ENCODE data around the gene PCP4.

The PCP4 gene

DNA sequence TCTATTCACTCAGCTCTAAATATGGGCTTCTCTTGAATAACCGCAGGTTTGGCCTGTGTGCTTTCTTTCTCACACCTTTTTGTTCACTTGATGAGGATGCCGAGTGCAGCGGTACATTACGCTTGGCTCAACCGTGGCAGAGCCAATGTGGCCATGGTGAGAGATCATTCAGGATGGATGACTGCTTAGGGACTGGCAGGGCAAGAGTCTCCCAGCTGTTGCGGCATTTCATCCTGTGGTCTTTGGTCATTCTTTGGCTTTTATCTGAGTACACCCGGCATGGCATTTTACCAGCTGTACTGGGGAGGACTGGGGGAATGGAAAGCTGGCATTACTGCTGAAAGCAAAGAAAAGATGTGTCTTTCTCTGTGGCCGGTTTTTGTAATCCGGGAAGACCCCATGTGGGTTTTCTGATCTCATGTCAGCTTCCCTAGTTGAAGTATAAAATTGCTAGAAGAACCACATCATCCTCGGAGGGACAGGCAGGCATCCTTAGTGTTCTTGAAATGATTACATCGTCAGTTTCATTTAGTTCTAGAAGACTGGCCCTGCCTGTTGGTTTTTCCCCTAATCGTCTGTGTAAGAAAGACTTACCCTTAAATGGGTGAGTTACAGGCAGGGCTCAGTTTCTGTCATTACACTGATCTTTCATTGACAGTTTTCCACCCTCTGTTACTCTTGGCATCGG lies 15.1 kb downstream of the PCP4 start:
- TF ChIP-seq, protein P1, sequence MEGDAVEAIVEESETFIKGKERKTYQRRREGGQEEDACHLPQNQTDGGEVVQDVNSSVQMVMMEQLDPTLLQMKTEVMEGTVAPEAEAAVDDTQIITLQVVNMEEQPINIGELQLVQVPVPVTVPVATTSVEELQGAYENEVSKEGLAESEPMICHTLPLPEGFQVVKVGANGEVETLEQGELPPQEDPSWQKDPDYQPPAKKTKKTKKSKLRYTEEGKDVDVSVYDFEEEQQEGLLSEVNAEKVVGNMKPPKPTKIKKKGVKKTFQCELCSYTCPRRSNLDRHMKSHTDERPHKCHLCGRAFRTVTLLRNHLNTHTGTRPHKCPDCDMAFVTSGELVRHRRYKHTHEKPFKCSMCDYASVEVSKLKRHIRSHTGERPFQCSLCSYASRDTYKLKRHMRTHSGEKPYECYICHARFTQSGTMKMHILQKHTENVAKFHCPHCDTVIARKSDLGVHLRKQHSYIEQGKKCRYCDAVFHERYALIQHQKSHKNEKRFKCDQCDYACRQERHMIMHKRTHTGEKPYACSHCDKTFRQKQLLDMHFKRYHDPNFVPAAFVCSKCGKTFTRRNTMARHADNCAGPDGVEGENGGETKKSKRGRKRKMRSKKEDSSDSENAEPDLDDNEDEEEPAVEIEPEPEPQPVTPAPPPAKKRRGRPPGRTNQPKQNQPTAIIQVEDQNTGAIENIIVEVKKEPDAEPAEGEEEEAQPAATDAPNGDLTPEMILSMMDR (IDR thresholded peaks at IDR 0.05; ENCODE audit: insufficient read depth, low read length, poor library complexity, severe bottlenecking) = no peak
- no peak for TF ChIP-seq EZH2phosphoT487 (conservative IDR thresholded peaks at IDR 0.05; ENCODE audit: low read length)
- H3K27ac ChIP-seq (ENCODE audit: low read depth, low read length) = no peak overlapping the region
- H3K27me3 ChIP-seq (ENCODE audit: low read length) = no peaks in the 10 kb centered on the region
- H2AFZ ChIP-seq (ENCODE audit: low read depth, low read length, severe bottlenecking) = no peak overlapping the region
- H3K9me3 ChIP-seq (ENCODE audit: insufficient read depth, low read length) = no peaks in the 10 kb centered on the region
- no peak overlapping the region for H3K4me2 ChIP-seq (ENCODE audit: low read depth, low read length, poor library complexity, severe bottlenecking)
- no peaks in the 10 kb centered on the region for H3K79me2 ChIP-seq (ENCODE audit: insufficient read depth, low read length)
- H3K4me3 ChIP-seq (ENCODE audit: insufficient read depth, low read length, poor library complexity, severe bottlenecking) = no peak overlapping the region
- no peaks in the 10 kb centered on the region for H3K9me2 ChIP-seq (replicated peaks; ENCODE audit: insufficient read depth, low read length)
- H3K36me3 ChIP-seq (ENCODE audit: low read length) = no peaks in the 10 kb centered on the region
- H3F3A ChIP-seq (ENCODE audit: insufficient read depth) = no peaks in the 10 kb centered on the region
- no peaks in the 10 kb centered on the region for H4K20me1 ChIP-seq (ENCODE audit: low read depth, low read length)
- no peak overlapping the region for H3K9ac ChIP-seq (ENCODE audit: low read length)

DNA sequence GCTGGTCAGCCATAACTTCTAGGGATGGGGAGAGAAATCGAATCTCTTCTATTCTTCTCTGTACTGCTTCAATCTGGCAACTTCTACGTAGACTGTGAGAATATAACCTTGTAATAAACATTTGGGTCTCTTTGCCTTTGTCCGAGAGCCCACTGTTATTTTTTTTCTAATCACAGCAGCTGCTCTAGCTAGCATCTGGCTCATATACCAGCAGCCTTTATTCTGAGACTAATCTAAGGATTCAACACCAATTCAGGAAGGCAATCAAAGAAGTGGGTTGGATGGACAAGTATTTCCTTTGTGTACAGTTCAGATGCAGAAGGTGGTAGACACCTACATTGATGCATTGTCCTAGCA lies 15.6 kb downstream of the PCP4 start:
- Histone ChIP-seq H3K36me3 (ENCODE audit: low read length) (no peaks in the 10 kb centered on the region), H3K4me3 (ENCODE audit: insufficient read depth, low read length, poor library complexity, severe bottlenecking) (no peak overlapping the region), H3K9me3 (ENCODE audit: insufficient read depth, low read length) (no peaks in the 10 kb centered on the region), H3K9ac (ENCODE audit: low read length) (no peak overlapping the region), H2AFZ (ENCODE audit: low read depth, low read length, severe bottlenecking) (no peak overlapping the region), H3K4me2 (ENCODE audit: low read depth, low read length, poor library complexity, severe bottlenecking) (no peak overlapping the region), H4K20me1 (ENCODE audit: low read depth, low read length) (no peaks in the 10 kb centered on the region), H3K9me2 (replicated peaks; ENCODE audit: insufficient read depth, low read length) (no peaks in the 10 kb centered on the region), H3K79me2 (ENCODE audit: insufficient read depth, low read length) (no peaks in the 10 kb centered on the region), H3K27ac (ENCODE audit: low read depth, low read length) (no peak overlapping the region), H3F3A (ENCODE audit: insufficient read depth) (no peaks in the 10 kb centered on the region), H3K27me3 (ENCODE audit: low read length) (no peaks in the 10 kb centered on the region)
- TF ChIP-seq EZH2phosphoT487 (conservative IDR thresholded peaks at IDR 0.05; ENCODE audit: low read length) = no peak
- TF ChIP-seq, protein P1 (IDR thresholded peaks at IDR 0.05; ENCODE audit: insufficient read depth, low read length, poor library complexity, severe bottlenecking) = no peak

DNA sequence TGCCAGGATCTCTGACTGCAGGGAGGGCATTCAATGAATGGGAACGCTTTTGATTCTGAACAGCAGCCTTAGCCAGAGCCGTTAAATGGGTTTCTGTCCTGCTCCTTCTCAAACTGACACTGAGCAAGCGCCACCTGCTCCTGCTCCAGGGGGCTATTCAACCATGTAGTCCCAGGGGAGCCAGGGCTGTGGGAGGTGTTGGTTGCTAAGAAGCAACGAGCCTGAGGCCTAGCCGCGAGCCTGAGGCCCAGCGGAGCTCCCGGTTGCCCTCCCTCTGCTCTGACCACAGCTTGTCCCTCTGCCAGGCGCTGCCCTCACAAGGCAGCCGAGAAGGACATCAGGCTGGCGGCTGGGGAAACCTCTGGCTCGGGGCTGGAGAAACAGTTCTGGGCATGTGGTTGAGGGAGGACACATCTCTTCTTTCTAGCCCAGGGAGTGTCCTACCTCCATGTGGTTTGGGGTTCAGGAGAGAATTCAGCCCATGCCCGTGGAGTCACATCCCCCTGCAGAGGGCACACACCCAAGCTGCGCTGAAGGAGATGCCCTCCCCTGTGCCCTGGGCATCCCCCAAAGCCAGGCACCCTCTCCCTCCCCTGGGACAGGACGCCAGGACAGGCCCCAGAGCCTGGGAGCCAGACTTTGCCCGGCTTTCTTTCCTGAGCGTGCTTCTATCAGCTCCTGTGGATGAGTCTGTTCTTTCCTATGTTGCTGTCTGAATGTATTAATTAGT lies 18.0 kb downstream of the PCP4 start:
- Histone ChIP-seq H3K27me3 (ENCODE audit: low read length) (no peaks in the 10 kb centered on the region), H3F3A (ENCODE audit: insufficient read depth) (no peaks in the 10 kb centered on the region), H3K9me2 (replicated peaks; ENCODE audit: insufficient read depth, low read length) (no peaks in the 10 kb centered on the region), H4K20me1 (ENCODE audit: low read depth, low read length) (no peaks in the 10 kb centered on the region), H2AFZ (ENCODE audit: low read depth, low read length, severe bottlenecking) (no peak overlapping the region), H3K9ac (ENCODE audit: low read length) (no peak overlapping the region), H3K9me3 (ENCODE audit: insufficient read depth, low read length) (no peaks in the 10 kb centered on the region), H3K27ac (ENCODE audit: low read depth, low read length) (no peak overlapping the region), H3K79me2 (ENCODE audit: insufficient read depth, low read length) (no peaks in the 10 kb centered on the region), H3K4me3 (ENCODE audit: insufficient read depth, low read length, poor library complexity, severe bottlenecking) (no peak overlapping the region), H3K4me2 (ENCODE audit: low read depth, low read length, poor library complexity, severe bottlenecking) (no peak overlapping the region), H3K36me3 (ENCODE audit: low read length) (no peaks in the 10 kb centered on the region)
- TF ChIP-seq, protein P1 (IDR thresholded peaks at IDR 0.05; ENCODE audit: insufficient read depth, low read length, poor library complexity, severe bottlenecking) = no peak
- TF ChIP-seq EZH2phosphoT487 (conservative IDR thresholded peaks at IDR 0.05; ENCODE audit: low read length) = no peak
